ENCODE measurements around the gene GAD1.

The GAD1 gene

GRCh38 chr2:170851635-170852034 is 34.9 kb downstream of the GAD1 start:
- Histone ChIP-seq H3F3A (ENCODE audit: low read depth) (no peaks in the 10 kb centered on the region), H3K36me3 (ENCODE audit: insufficient read depth, low read length) (no peaks in the 10 kb centered on the region), H3K9ac (ENCODE audit: low read depth, low read length, poor library complexity, severe bottlenecking) (no peak overlapping the region), H3K9me2 (replicated peaks; ENCODE audit: low read depth, low read length) (no peaks in the 10 kb centered on the region), H3K79me2 (ENCODE audit: insufficient read depth, low read length) (no peaks in the 10 kb centered on the region), H3K4me1 (ENCODE audit: insufficient read depth, low read length, poor library complexity, severe bottlenecking) (no peaks in the 10 kb centered on the region), H2AFZ (ENCODE audit: low read length) (no peak overlapping the region), H3K27me3 (ENCODE audit: insufficient read depth, low read length, poor library complexity, severe bottlenecking) (no peaks in the 10 kb centered on the region), H3K4me3 (ENCODE audit: low read length, poor library complexity, severe bottlenecking) (no peak overlapping the region), H3K9me3 (ENCODE audit: insufficient read depth, low read depth, low read length) (no peaks in the 10 kb centered on the region), H4K20me1 (ENCODE audit: insufficient read depth, low read length, poor library complexity, severe bottlenecking) (no peaks in the 10 kb centered on the region), H3K4me2 (ENCODE audit: low read depth, low read length, poor library complexity, severe bottlenecking) (no peak overlapping the region)
- TF ChIP-seq, protein P1, sequence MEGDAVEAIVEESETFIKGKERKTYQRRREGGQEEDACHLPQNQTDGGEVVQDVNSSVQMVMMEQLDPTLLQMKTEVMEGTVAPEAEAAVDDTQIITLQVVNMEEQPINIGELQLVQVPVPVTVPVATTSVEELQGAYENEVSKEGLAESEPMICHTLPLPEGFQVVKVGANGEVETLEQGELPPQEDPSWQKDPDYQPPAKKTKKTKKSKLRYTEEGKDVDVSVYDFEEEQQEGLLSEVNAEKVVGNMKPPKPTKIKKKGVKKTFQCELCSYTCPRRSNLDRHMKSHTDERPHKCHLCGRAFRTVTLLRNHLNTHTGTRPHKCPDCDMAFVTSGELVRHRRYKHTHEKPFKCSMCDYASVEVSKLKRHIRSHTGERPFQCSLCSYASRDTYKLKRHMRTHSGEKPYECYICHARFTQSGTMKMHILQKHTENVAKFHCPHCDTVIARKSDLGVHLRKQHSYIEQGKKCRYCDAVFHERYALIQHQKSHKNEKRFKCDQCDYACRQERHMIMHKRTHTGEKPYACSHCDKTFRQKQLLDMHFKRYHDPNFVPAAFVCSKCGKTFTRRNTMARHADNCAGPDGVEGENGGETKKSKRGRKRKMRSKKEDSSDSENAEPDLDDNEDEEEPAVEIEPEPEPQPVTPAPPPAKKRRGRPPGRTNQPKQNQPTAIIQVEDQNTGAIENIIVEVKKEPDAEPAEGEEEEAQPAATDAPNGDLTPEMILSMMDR (conservative IDR thresholded peaks at IDR 0.05; ENCODE audit: low read length): no peak
- TF ChIP-seq EZH2phosphoT487 (IDR thresholded peaks at IDR 0.05; ENCODE audit: borderline replicate concordance): no peak

- TF ChIP-seq EZH2phosphoT487 (IDR thresholded peaks at IDR 0.05; ENCODE audit: borderline replicate concordance): no peak
- TF ChIP-seq, protein P1 (conservative IDR thresholded peaks at IDR 0.05; ENCODE audit: low read length): no peak
Observed at GRCh38 chr2:170856066-170856465, 39.4 kb downstream of the GAD1 start.

GRCh38 chr2:170862286-170862902 is 45.7 kb downstream of the GAD1 start:
- Histone ChIP-seq H3K9me3 (ENCODE audit: insufficient read depth, low read depth, low read length) (no peaks in the 10 kb centered on the region), H3K9ac (ENCODE audit: low read depth, low read length, poor library complexity, severe bottlenecking) (no peak overlapping the region), H3K79me2 (ENCODE audit: insufficient read depth, low read length) (no peaks in the 10 kb centered on the region), H3K36me3 (ENCODE audit: insufficient read depth, low read length) (no peaks in the 10 kb centered on the region), H3K4me1 (ENCODE audit: insufficient read depth, low read length, poor library complexity, severe bottlenecking) (no peaks in the 10 kb centered on the region), H2AFZ (ENCODE audit: low read length) (no peak overlapping the region), H3K4me2 (ENCODE audit: low read depth, low read length, poor library complexity, severe bottlenecking) (no peak overlapping the region), H4K20me1 (ENCODE audit: insufficient read depth, low read length, poor library complexity, severe bottlenecking) (no peaks in the 10 kb centered on the region), H3K4me3 (ENCODE audit: low read length, poor library complexity, severe bottlenecking) (no peak overlapping the region), H3K9me2 (replicated peaks; ENCODE audit: low read depth, low read length) (no peaks in the 10 kb centered on the region), H3K27me3 (ENCODE audit: insufficient read depth, low read length, poor library complexity, severe bottlenecking) (no peaks in the 10 kb centered on the region), H3F3A (ENCODE audit: low read depth) (no peaks in the 10 kb centered on the region)
- TF ChIP-seq, protein P1 (conservative IDR thresholded peaks at IDR 0.05; ENCODE audit: low read length): no peak
- TF ChIP-seq EZH2phosphoT487 (IDR thresholded peaks at IDR 0.05; ENCODE audit: borderline replicate concordance): no peak

More at GRCh38 chr2:170856066-170856465, 39.4 kb downstream of the GAD1 start:
- no peaks in the 10 kb centered on the region for H3K9me2 ChIP-seq (replicated peaks; ENCODE audit: low read depth, low read length)
- H3K79me2 ChIP-seq (ENCODE audit: insufficient read depth, low read length): no peaks in the 10 kb centered on the region
- no peaks in the 10 kb centered on the region for H3K36me3 ChIP-seq (ENCODE audit: insufficient read depth, low read length)
- H3K27me3 ChIP-seq (ENCODE audit: insufficient read depth, low read length, poor library complexity, severe bottlenecking): no peaks in the 10 kb centered on the region
- no peak overlapping the region for H3K4me2 ChIP-seq (ENCODE audit: low read depth, low read length, poor library complexity, severe bottlenecking)
- H3K9me3 ChIP-seq (ENCODE audit: insufficient read depth, low read depth, low read length): no peaks in the 10 kb centered on the region
- H4K20me1 ChIP-seq (ENCODE audit: insufficient read depth, low read length, poor library complexity, severe bottlenecking): no peaks in the 10 kb centered on the region
- H3K4me1 ChIP-seq (ENCODE audit: insufficient read depth, low read length, poor library complexity, severe bottlenecking): no peaks in the 10 kb centered on the region
- H3K9ac ChIP-seq (ENCODE audit: low read depth, low read length, poor library complexity, severe bottlenecking): no peak overlapping the region
- H3K4me3 ChIP-seq (ENCODE audit: low read length, poor library complexity, severe bottlenecking): no peak overlapping the region
- H2AFZ ChIP-seq (ENCODE audit: low read length): no peak overlapping the region
- H3F3A ChIP-seq (ENCODE audit: low read depth): no peaks in the 10 kb centered on the region
